Activated naive CD4-positive, alpha-beta T cell treated with anti-CD3 and anti-CD28 coated beads for 36 hours (primary cell): ENCODE results near the gene GANAB. TPM values are rescaled to one million over a fixed set of nuclear protein-coding genes. Genes with fewer than 3 reads are reported as not detected.
"Not testable (repeated sequence)": the region's sequence is repeated elsewhere in the genome, so short reads cannot be mapped to it uniquely, and the experiment has no call there.

Experiments
- CTCF ChIA-PET: fragments of 350-600 bp; sonication (Branson Sonifier 250); formaldehyde crosslinking; loops from one replicate; lab custom pipeline; 2021; ENCODE audit warnings: antibody characterized with exemption; lab: Charles Lee
- DNase-seq: peaks from one replicate; pipeline ENCODE4 v3.0.0-alpha.2; 2020
- H3K27ac Mint-ChIP-seq: one replicate; pipeline ENCODE4 v1.8.0; 2021; ENCODE audit warnings: mild to moderate bottlenecking, mixed read lengths
- H3K27me3 Mint-ChIP-seq: one replicate; pipeline ENCODE4 v1.8.0; 2021; ENCODE audit warnings: low read depth, mixed read lengths
- H3K36me3 Mint-ChIP-seq: one replicate; pipeline ENCODE4 v1.8.0; 2021; ENCODE audit warnings: low read depth, mixed read lengths
- H3K4me1 Mint-ChIP-seq: one replicate; pipeline ENCODE4 v1.8.0; 2021; ENCODE audit warnings: low read depth, mixed read lengths
- H3K4me3 Mint-ChIP-seq: one replicate; pipeline ENCODE4 v1.8.0; 2021; ENCODE audit warnings: mild to moderate bottlenecking, moderate library complexity, mixed read lengths
- H3K9me3 Mint-ChIP-seq: one replicate; pipeline ENCODE4 v1.8.0; 2021; ENCODE audit warnings: mixed read lengths
- intact Hi-C: fragments of 100-400 bp; cut with micrococcal nuclease; formaldehyde crosslinking; loops from one replicate; pipeline ENCODE4 v1.15.1; 2023
- total RNA-seq, 2 experiments: library from RNA; stranded (reverse); gene quantifications; one replicate each; pipeline ENCODE4 v1.2.3, GENCODE V29; 2021

The GANAB gene
- total RNA-seq, 2 experiments from 2014 or later: 221 to 230 TPM

GRCh38 chr11:62665599-62666258 lies 19.3 kb upstream of the GANAB start:
- Mint-ChIP-seq H3K4me1 (peaks cover 45% of the 10 kb centered on the region), H3K27ac (peak overlapping the region; percentile 88), H3K4me3 (peak overlapping the region; percentile 98), H3K36me3 (peaks cover 35% of the 10 kb centered on the region), H3K27me3 (no peaks in the 10 kb centered on the region), H3K9me3 (no peaks in the 10 kb centered on the region)
- CTCF ChIA-PET: interaction anchor here (0.8 to 2.4 kb wide), 12 partner anchors 8 to 286 kb away, joined by 3 to 10 read pairs (median 6); partner anchors contain the start of gene TUT1
- peak; percentile 59 for DNase-seq
- intact Hi-C loops: loop anchor here (1.0 to 2.0 kb wide), 7 partner anchors 12 to 176 kb away; partner anchors contain the start of genes EML3, GANAB, INTS5 and TUT1

- intact Hi-C loops: loop anchor here (1.0 to 2.0 kb wide), 7 partner anchors 12 to 176 kb away; partner anchors contain the start of genes EML3, GANAB, INTS5 and TUT1
- Mint-ChIP-seq H3K4me1 (peaks cover 42% of the 10 kb centered on the region), H3K9me3 (no peaks in the 10 kb centered on the region), H3K36me3 (peaks cover 33% of the 10 kb centered on the region), H3K4me3 (peak within 1 kb of the TSS; percentile 98), H3K27me3 (no peaks in the 10 kb centered on the region), H3K27ac (peak within 1 kb of the TSS; percentile 88)
- peak; percentile 96 for DNase-seq
- CTCF ChIA-PET: interaction anchor here (0.6 to 2.4 kb wide), 15 partner anchors 8 to 1722 kb away, joined by 3 to 10 read pairs (median 4); partner anchors contain the start of gene TUT1
These were observed 18.7 kb upstream of the GANAB start, which contains the start of the genes C11orf98 and CSKMT for GRCh38 chr11:62665075-62665598. Gene C11orf98, minus strand, starts transcription at chr11:62665210. Its CDS starts 41 bp downstream, at chr11:62665169. Gene CSKMT, plus strand, starts transcription at chr11:62665312. Its CDS starts 568 bp downstream, at chr11:62665880.

GRCh38 chr11:62664405-62665074 lies 18.1 kb upstream of the GANAB start:
- H3K4me3 Mint-ChIP-seq: peak overlapping the region; percentile 98
- peak overlapping the region; percentile 88 for H3K27ac Mint-ChIP-seq
- CTCF ChIA-PET: interaction anchor here (0.6 to 2.4 kb wide), 13 partner anchors 9 to 1721 kb away, joined by 3 to 10 read pairs (median 4); partner anchors contain the start of gene TUT1
- no peaks in the 10 kb centered on the region for H3K27me3 Mint-ChIP-seq
- peak; percentile 74 for DNase-seq
- H3K9me3 Mint-ChIP-seq: no peaks in the 10 kb centered on the region
- intact Hi-C loops: loop anchor here (1.0 to 2.0 kb wide), 7 partner anchors 11 to 177 kb away; partner anchors contain the start of genes EML3, GANAB, INTS5 and TUT1
- peaks cover 32% of the 10 kb centered on the region for H3K36me3 Mint-ChIP-seq
- peaks cover 36% of the 10 kb centered on the region for H3K4me1 Mint-ChIP-seq

- H3K36me3 Mint-ChIP-seq: no peaks in the 10 kb centered on the region
- H3K4me1 Mint-ChIP-seq: peaks cover 15% of the 10 kb centered on the region
- CTCF ChIA-PET: interaction anchor here (0.9 to 1.1 kb wide), 4 partner anchors 11 to 130 kb away, joined by 3 to 4 read pairs (median 3); partner anchors contain the start of genes GANAB and TUT1
- H3K9me3 Mint-ChIP-seq: no peaks in the 10 kb centered on the region
- no peak overlapping the region for H3K4me3 Mint-ChIP-seq
- DNase-seq: no peak
- no peaks in the 10 kb centered on the region for H3K27me3 Mint-ChIP-seq
- no peak overlapping the region for H3K27ac Mint-ChIP-seq
- intact Hi-C loops: no loop called here
These were observed 10.5 kb upstream of the GANAB start for GRCh38 chr11:62656796-62657429.

GRCh38 chr11:62654297-62654696 lies 7.9 kb upstream of the GANAB start:
- Mint-ChIP-seq H3K36me3 (peaks cover 10% of the 10 kb centered on the region), H3K4me3 (peak overlapping the region; percentile 58), H3K27me3 (no peaks in the 10 kb centered on the region), H3K9me3 (no peaks in the 10 kb centered on the region), H3K27ac (peak overlapping the region; percentile 50), H3K4me1 (peaks cover 24% of the 10 kb centered on the region)
- no peak for DNase-seq
- intact Hi-C loops: no loop called here
- CTCF ChIA-PET: interaction anchor here (0.6 to 1.7 kb wide), 3 partner anchors 10 to 177 kb away, joined by 3 to 7 read pairs (median 3); partner anchors contain the start of genes C11orf98, CSKMT and STX5

GRCh38 chr11:62652161-62653006 lies 6.0 kb upstream of the GANAB start:
- peaks cover 10% of the 10 kb centered on the region for H3K36me3 Mint-ChIP-seq
- H3K27me3 Mint-ChIP-seq: no peaks in the 10 kb centered on the region
- peaks cover 25% of the 10 kb centered on the region for H3K4me1 Mint-ChIP-seq
- H3K4me3 Mint-ChIP-seq: peak overlapping the region; percentile 90
- CTCF ChIA-PET: interaction anchor here (0.6 to 1.0 kb wide), 3 partner anchors 51 to 189 kb away, joined by 3 read pairs; no protein-coding TSS in a partner anchor
- peak overlapping the region; percentile 87 for H3K27ac Mint-ChIP-seq
- peak; percentile 37 for DNase-seq
- intact Hi-C loops: loop anchor here (1.0 to 2.0 kb wide), 7 partner anchors 13 to 74 kb away; partner anchors contain the start of genes C11orf98, CSKMT, HNRNPUL2 and TUT1
- no peaks in the 10 kb centered on the region for H3K9me3 Mint-ChIP-seq

- DNase-seq, intact Hi-C loops, H3K27ac Mint-ChIP-seq, H3K9me3 Mint-ChIP-seq, H3K4me3 Mint-ChIP-seq, H3K27me3 Mint-ChIP-seq: not testable (repeated sequence)
- CTCF ChIA-PET: interaction anchor here (1.3 kb wide), 1 partner anchor 17 kb away, joined by 3 read pairs; no protein-coding TSS in a partner anchor
- H3K36me3 Mint-ChIP-seq: peaks cover 14% of the 10 kb centered on the region
- H3K4me1 Mint-ChIP-seq: peaks cover 35% of the 10 kb centered on the region
These were observed 3.9 kb upstream of the GANAB start for GRCh38 chr11:62650283-62650682.

- H3K4me3 Mint-ChIP-seq: no peak overlapping the region
- H3K27ac Mint-ChIP-seq: no peak overlapping the region
- no peaks in the 10 kb centered on the region for H3K27me3 Mint-ChIP-seq
- no peak for DNase-seq
- peaks cover 17% of the 10 kb centered on the region for H3K36me3 Mint-ChIP-seq
- intact Hi-C loops: no loop called here
- CTCF ChIA-PET: interaction anchor here (0.7 to 1.3 kb wide), 2 partner anchors 16 to 18 kb away, joined by 3 read pairs; partner anchors contain the start of genes C11orf98 and CSKMT
- no peaks in the 10 kb centered on the region for H3K9me3 Mint-ChIP-seq
- H3K4me1 Mint-ChIP-seq: peaks cover 40% of the 10 kb centered on the region
These were observed 3.1 kb upstream of the GANAB start for GRCh38 chr11:62649486-62649885.

- intact Hi-C loops: no loop called here
- DNase-seq: no peak
- H3K27me3 Mint-ChIP-seq: no peaks in the 10 kb centered on the region
- H3K36me3 Mint-ChIP-seq: peaks cover 22% of the 10 kb centered on the region
- H3K9me3 Mint-ChIP-seq: no peaks in the 10 kb centered on the region
- H3K4me3 Mint-ChIP-seq: no peak overlapping the region
- peaks cover 41% of the 10 kb centered on the region for H3K4me1 Mint-ChIP-seq
- CTCF ChIA-PET: interaction anchor here (0.7 kb wide), 2 partner anchors 16 to 106 kb away, joined by 3 read pairs; partner anchors contain the start of genes C11orf98 and CSKMT
- H3K27ac Mint-ChIP-seq: no peak overlapping the region
These were observed 2.6 kb upstream of the GANAB start for GRCh38 chr11:62648967-62649364.

- DNase-seq: no peak
- intact Hi-C loops: no loop called here
- no peak overlapping the region for H3K4me3 Mint-ChIP-seq
- CTCF ChIA-PET: interaction anchor here (0.7 kb wide), 1 partner anchor 106 kb away, joined by 3 read pairs; no protein-coding TSS in a partner anchor
- no peaks in the 10 kb centered on the region for H3K27me3 Mint-ChIP-seq
- H3K4me1 Mint-ChIP-seq: peaks cover 38% of the 10 kb centered on the region
- H3K9me3 Mint-ChIP-seq: no peaks in the 10 kb centered on the region
- H3K36me3 Mint-ChIP-seq: peaks cover 23% of the 10 kb centered on the region
- H3K27ac Mint-ChIP-seq: no peak overlapping the region
These were observed 2.0 kb upstream of the GANAB start for GRCh38 chr11:62648185-62648966.
